Smooth muscle cell (in vitro differentiated cells): ENCODE results near the gene UNC50. TPM values are rescaled to one million over a fixed set of nuclear protein-coding genes. Genes with fewer than 3 reads are reported as not detected.

Experiments used
- DNase-seq: peaks from one replicate; lab custom pipeline; 2025; ENCODE audit not compliant: unreplicated experiment; lab: John Stamatoyannopoulos, UW
- H2AFZ ChIP-seq: fragments of 200-600 bp; sonication (generic); 2 replicates; pipeline ENCODE4 v1.6.0; 2016; ENCODE audit warnings: antibody characterized with exemption, low read depth, mild to moderate bottlenecking
- H3F3A ChIP-seq: fragments of 200-600 bp; sonication (generic); 2 replicates; pipeline ENCODE4 v1.6.0; 2017; ENCODE audit warnings: antibody characterized with exemption, low read depth
- H3K27ac ChIP-seq: fragments of 200-600 bp; sonication (generic); 2 replicates; pipeline ENCODE4 v1.5.1; 2016; ENCODE audit warnings: low read depth, mild to moderate bottlenecking
- H3K27me3 ChIP-seq: fragments of 200-600 bp; sonication (generic); 2 replicates; pipeline ENCODE4 v1.6.1; 2016; ENCODE audit warnings: low read depth, mild to moderate bottlenecking
- H3K36me3 ChIP-seq: fragments of 200-600 bp; sonication (generic); 2 replicates; pipeline ENCODE4 v1.5.1; 2016; ENCODE audit warnings: low read depth
- H3K4me1 ChIP-seq: fragments of 200-600 bp; sonication (generic); 2 replicates; pipeline ENCODE4 v1.5.1; 2016; ENCODE audit warnings: low read depth
- H3K4me2 ChIP-seq: fragments of 200-600 bp; sonication (generic); 2 replicates; pipeline ENCODE4 v1.6.0; 2016; ENCODE audit warnings: mild to moderate bottlenecking
- H3K4me3 ChIP-seq: fragments of 200-600 bp; sonication (generic); 2 replicates; pipeline ENCODE4 v1.5.1; 2016; ENCODE audit warnings: mild to moderate bottlenecking
- H3K79me2 ChIP-seq: fragments of 200-600 bp; sonication (generic); 2 replicates; pipeline ENCODE4 v1.6.0; 2016; ENCODE audit warnings: low read depth, mild to moderate bottlenecking
- H3K9ac ChIP-seq: fragments of 200-600 bp; sonication (generic); 2 replicates; pipeline ENCODE4 v1.6.0; 2016; ENCODE audit warnings: low read depth
- H3K9me3 ChIP-seq: fragments of 200-600 bp; sonication (generic); replicated peaks from 2 replicates; pipeline ENCODE4 v1.5.1; 2016; ENCODE audit warnings: low read depth
- H4K20me1 ChIP-seq: fragments of 200-600 bp; sonication (generic); 2 replicates; pipeline ENCODE4 v1.6.0; 2016; ENCODE audit warnings: low read depth
- WGBS: methylation state at CpG from one replicate; pipeline ENCODE4 v1.1.7; 2016; ENCODE audit warnings: low lambda C conversion rate; 5-methylcytosine and 5-hydroxymethylcytosine counted together
- polyA plus RNA-seq: library from polyadenylated mRNA; unstranded; fragments of >200 nt; fragmentation: Nextera tagmentation; extraction: Ambion mirVana; gene quantifications from 2 replicates; pipeline ENCODE4 v1.2.1, GENCODE V29; 2016
- total RNA-seq: library from RNA; depleted of rRNA; stranded (reverse); fragments of >200 nt; gene quantifications from 2 replicates; pipeline ENCODE4 v1.2.3, GENCODE V29; 2014
- TF ChIP-seq, protein P1 (sequence below): fragments of 200-600 bp; sonication (generic); IDR thresholded peaks from 2 replicates; pipeline ENCODE4 v1.5.1; 2017; ENCODE audit warnings: borderline replicate concordance, mild to moderate bottlenecking, antibody characterized with exemption; ENCODE audit not compliant: insufficient read depth, poor library complexity, severe bottlenecking

Gene UNC50
- total and polyA plus RNA-seq, 2 experiments from 2014 or later = 52.2 to 59.2 TPM

DNA sequence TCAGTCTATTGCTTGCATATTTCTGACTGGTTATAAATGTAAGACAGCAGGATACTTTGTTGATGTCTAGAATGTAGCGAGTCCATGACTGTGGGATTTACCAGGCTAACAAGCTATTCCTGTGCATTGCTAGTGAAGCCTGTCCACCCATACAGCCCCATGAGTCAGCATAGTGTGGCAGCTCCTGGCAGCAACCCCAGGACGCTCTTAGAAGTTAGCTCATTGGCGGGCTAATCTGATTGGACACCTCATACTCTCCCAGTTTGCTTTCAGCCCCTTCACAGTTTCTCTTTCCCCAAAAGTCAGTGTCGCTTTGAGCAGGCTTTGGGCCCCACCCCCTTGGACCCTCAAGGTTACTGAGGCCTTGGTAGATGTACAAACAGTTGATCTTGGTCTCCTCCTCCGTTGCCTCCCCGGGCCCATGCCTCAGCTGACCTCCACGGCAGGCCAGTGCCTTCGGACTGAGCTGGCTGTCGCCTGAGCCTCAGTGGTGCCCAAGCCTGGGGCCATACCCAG lies 48.1 kb upstream of the UNC50 start:
- H3K4me3 ChIP-seq = no peak overlapping the region
- peak overlapping the region; percentile 56 for H3K27ac ChIP-seq
- H3K36me3 ChIP-seq = no peaks in the 10 kb centered on the region
- H3K4me2 ChIP-seq = peak overlapping the region; percentile 54
- TF ChIP-seq, protein P1, sequence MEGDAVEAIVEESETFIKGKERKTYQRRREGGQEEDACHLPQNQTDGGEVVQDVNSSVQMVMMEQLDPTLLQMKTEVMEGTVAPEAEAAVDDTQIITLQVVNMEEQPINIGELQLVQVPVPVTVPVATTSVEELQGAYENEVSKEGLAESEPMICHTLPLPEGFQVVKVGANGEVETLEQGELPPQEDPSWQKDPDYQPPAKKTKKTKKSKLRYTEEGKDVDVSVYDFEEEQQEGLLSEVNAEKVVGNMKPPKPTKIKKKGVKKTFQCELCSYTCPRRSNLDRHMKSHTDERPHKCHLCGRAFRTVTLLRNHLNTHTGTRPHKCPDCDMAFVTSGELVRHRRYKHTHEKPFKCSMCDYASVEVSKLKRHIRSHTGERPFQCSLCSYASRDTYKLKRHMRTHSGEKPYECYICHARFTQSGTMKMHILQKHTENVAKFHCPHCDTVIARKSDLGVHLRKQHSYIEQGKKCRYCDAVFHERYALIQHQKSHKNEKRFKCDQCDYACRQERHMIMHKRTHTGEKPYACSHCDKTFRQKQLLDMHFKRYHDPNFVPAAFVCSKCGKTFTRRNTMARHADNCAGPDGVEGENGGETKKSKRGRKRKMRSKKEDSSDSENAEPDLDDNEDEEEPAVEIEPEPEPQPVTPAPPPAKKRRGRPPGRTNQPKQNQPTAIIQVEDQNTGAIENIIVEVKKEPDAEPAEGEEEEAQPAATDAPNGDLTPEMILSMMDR = no peak
- H3K79me2 ChIP-seq = no peaks in the 10 kb centered on the region
- WGBS = 73% methylated on average over 9 of the region's 9 CpGs
- no peaks in the 10 kb centered on the region for H3K4me1 ChIP-seq
- no peak overlapping the region for H2AFZ ChIP-seq
- no peaks in the 10 kb centered on the region for H4K20me1 ChIP-seq
- peak; percentile 4 for DNase-seq
- H3K9me3 ChIP-seq = no peaks in the 10 kb centered on the region
- H3F3A ChIP-seq = no peaks in the 10 kb centered on the region
- H3K27me3 ChIP-seq = no peaks in the 10 kb centered on the region
- no peak overlapping the region for H3K9ac ChIP-seq

DNA sequence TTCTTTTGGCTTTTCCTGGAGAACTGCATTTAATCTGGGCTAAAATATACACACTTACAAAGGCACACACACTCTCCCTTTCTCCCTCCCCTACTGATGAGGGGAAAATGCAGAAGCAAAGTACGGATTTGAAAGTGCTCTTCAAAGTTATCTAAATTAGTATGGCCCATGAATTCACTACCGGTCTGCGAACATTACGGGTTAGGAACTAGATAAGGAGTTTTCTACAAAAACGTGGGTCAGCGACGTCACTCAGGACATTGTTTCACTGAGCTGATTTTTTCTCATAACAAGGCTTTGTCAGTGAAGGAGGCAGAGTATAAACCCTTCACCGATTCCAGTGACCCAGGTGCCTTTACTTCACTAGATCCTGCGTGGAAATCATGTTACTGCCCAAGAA lies 47.4 kb upstream of the UNC50 start:
- no peak overlapping the region for H2AFZ ChIP-seq
- H3K27ac ChIP-seq = peak overlapping the region; percentile 56
- TF ChIP-seq, protein P1 = no peak
- DNase-seq = no peak
- WGBS = 71% methylated on average over 9 of the region's 9 CpGs
- H4K20me1 ChIP-seq = no peaks in the 10 kb centered on the region
- H3K36me3 ChIP-seq = no peaks in the 10 kb centered on the region
- H3K4me1 ChIP-seq = no peaks in the 10 kb centered on the region
- H3F3A ChIP-seq = no peaks in the 10 kb centered on the region
- no peaks in the 10 kb centered on the region for H3K9me3 ChIP-seq
- H3K4me3 ChIP-seq = no peak overlapping the region
- H3K27me3 ChIP-seq = no peaks in the 10 kb centered on the region
- H3K9ac ChIP-seq = no peak overlapping the region
- no peaks in the 10 kb centered on the region for H3K79me2 ChIP-seq
- no peak overlapping the region for H3K4me2 ChIP-seq

DNA sequence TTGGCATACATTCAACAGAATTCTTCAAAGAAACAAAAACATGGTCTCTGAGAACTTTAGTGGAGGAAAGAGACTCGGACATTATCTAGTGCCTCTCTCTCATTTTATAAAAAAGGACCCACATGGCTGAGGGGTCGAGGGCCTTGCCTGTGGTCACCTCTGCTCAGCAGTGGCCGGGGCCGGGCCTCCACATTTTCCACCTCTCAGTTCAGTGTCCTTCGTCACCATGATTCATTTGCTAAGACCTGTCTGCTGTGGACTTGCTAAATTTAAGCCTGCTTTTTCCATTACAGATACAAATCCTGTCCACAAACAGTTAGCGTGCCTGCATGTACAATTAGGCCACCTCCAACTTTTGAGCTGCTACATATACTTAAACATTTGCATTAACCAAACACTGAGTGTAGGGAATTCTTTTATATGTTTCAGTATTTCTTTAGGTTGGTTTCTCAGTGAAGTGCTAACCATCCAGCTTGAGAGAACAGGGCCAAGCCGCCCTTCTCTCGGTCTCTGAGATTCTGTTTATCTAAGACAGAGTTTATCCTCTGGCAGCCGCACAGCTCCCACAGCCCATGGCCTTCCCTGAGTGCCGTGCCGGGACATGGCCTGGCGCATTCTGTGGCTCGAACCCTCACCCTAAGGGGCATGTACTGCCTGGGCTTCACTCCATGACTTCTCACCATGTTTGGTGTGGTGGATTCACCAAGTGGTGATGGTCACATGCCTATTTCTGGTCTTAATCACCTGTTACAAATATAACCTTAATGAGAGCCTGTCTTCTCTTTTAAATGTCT lies 46.3 kb upstream of the UNC50 start:
- Histone ChIP-seq H3K4me1 (no peaks in the 10 kb centered on the region), H4K20me1 (no peaks in the 10 kb centered on the region), H3F3A (no peaks in the 10 kb centered on the region), H3K4me3 (no peak overlapping the region), H3K79me2 (no peaks in the 10 kb centered on the region), H3K9ac (no peak overlapping the region), H3K9me3 (no peaks in the 10 kb centered on the region), H3K4me2 (no peak overlapping the region), H3K27me3 (no peaks in the 10 kb centered on the region), H3K27ac (peak overlapping the region; percentile 56), H2AFZ (no peak overlapping the region), H3K36me3 (no peaks in the 10 kb centered on the region)
- WGBS = 72% methylated on average over 13 of the region's 13 CpGs
- TF ChIP-seq, protein P1 = no peak
- no peak for DNase-seq

DNA sequence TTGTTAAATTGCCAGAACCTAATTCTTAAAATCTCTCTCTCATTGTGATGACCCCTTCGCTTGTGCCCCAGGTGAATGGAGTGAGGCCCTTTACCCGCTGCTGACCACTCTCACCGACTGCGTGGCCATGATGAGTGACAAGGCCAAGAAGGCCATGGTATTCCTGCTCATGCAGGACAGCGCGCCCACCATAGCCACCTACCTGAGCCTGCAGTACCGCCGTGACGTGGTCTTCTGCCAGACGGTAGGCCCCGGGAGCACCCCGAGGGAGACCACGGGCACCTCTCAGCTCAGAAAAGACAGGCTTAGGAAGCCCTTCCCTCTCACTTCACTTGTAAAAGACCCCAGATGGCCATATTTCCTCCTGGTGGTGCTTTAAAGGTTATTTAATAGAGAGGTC lies 45.0 kb upstream of the UNC50 start:
- Histone ChIP-seq H2AFZ (no peak overlapping the region), H3K4me1 (no peaks in the 10 kb centered on the region), H3K9me3 (no peaks in the 10 kb centered on the region), H3K4me3 (no peak overlapping the region), H3F3A (no peaks in the 10 kb centered on the region), H3K4me2 (no peak overlapping the region), H3K9ac (no peak overlapping the region), H3K36me3 (no peaks in the 10 kb centered on the region), H4K20me1 (no peaks in the 10 kb centered on the region), H3K79me2 (no peaks in the 10 kb centered on the region), H3K27ac (no peak overlapping the region), H3K27me3 (no peaks in the 10 kb centered on the region)
- TF ChIP-seq, protein P1 = no peak
- no peak for DNase-seq
- WGBS = 97% methylated on average over 13 of the region's 13 CpGs
